DND-41 (cell line): ENCODE measurements around the gene ADAM17.

ENCODE experiments used
- ATAC-seq: fragments of 200-7000 bp; cut with Tn5 transposase; 3 replicates; pipeline ENCODE4 v1.9.1; 2021; ENCODE audit warnings: low read depth; ENCODE audit not compliant: insufficient read depth
- DNase-seq: peaks from one replicate; pipeline ENCODE4 v3.0.0-alpha.2; 2020
- H2AFZ ChIP-seq: 2 replicates; pipeline ENCODE4 v1.6.0; 2012; ENCODE audit warnings: low read depth, low read length
- H3K27ac ChIP-seq: 2 replicates; pipeline ENCODE4 v1.5.1; 2012; ENCODE audit warnings: low read length, inconsistent platforms
- H3K27me3 ChIP-seq: fragments of 200-600 bp; sonication (generic); 2 replicates; pipeline ENCODE4 v1.6.0; 2012; ENCODE audit warnings: low read length, mild to moderate bottlenecking, inconsistent platforms; ENCODE audit not compliant: insufficient read depth, poor library complexity
- H3K36me3 ChIP-seq: 2 replicates; pipeline ENCODE4 v1.5.1; 2012; ENCODE audit warnings: low read length, inconsistent platforms; ENCODE audit not compliant: insufficient read depth
- H3K4me1 ChIP-seq: 2 replicates; pipeline ENCODE4 v1.5.1; 2012; ENCODE audit warnings: mild to moderate bottlenecking, low read length; ENCODE audit not compliant: insufficient read depth
- H3K4me2 ChIP-seq: 2 replicates; pipeline ENCODE4 v1.6.0; 2012; ENCODE audit warnings: mild to moderate bottlenecking, moderate library complexity, low read length, inconsistent platforms; ENCODE audit not compliant: insufficient read depth
- H3K4me3 ChIP-seq, 2 experiments: fragments of 200-600 bp in 1 of 2; shearing (Covaris generic) in 1 of 2; 2 replicates each; pipeline ENCODE4 v1.5.1; 2012 to 2016; ENCODE audit warnings: inconsistent platforms in 2 of 2, low read length in 2 of 2, mild to moderate bottlenecking in 2 of 2, low read depth in 1 of 2, moderate library complexity in 1 of 2
- H3K79me2 ChIP-seq: 2 replicates; pipeline ENCODE4 v1.6.0; 2012; ENCODE audit warnings: low read length, inconsistent platforms; ENCODE audit not compliant: insufficient read depth
- H3K9ac ChIP-seq: 2 replicates; pipeline ENCODE4 v1.6.0; 2012; ENCODE audit warnings: low read depth, mild to moderate bottlenecking, inconsistent platforms, low read length, moderate library complexity
- H3K9me3 ChIP-seq: 2 replicates; pipeline ENCODE4 v1.5.1; 2012; ENCODE audit warnings: low read length, moderate library complexity, mild to moderate bottlenecking, inconsistent platforms; ENCODE audit not compliant: insufficient read depth, severe bottlenecking
- H4K20me1 ChIP-seq: 2 replicates; pipeline ENCODE4 v1.6.0; 2012; ENCODE audit warnings: low read length; ENCODE audit not compliant: insufficient read depth
- EZH2 ChIP-seq: IDR thresholded peaks from 3 replicates; pipeline ENCODE4 v1.6.1; 2012; ENCODE audit warnings: borderline replicate concordance, low read depth, mild to moderate bottlenecking, moderate library complexity, low read length, inconsistent platforms; ENCODE audit not compliant: severe bottlenecking
- TF ChIP-seq, protein P1 (sequence below): IDR thresholded peaks from 2 replicates; pipeline ENCODE4 v1.5.1; 2012; ENCODE audit warnings: borderline replicate concordance, low read length, moderate library complexity, mild to moderate bottlenecking; ENCODE audit not compliant: poor library complexity, severe bottlenecking; ENCODE audit errors: extremely low read depth

The ADAM17 gene

DNA sequence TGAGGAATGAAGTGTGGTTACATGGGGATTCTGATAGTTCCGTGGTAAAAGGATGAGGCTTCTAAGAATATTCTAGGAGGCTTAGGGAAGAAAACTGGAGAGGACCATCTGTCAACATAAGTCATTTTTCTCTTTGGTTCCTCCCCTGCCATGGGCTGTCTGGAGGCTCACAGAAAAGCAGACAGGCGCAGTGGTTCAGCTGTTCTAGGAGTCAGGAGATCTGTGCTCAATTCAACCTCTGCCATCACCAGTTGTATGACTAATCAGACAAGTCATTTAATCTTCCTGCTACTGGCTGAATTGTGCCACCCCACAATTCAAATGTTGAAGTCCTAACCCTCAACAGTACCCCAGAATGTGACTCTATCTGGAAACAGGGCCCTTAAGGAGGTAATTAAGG lies 36.4 kb downstream of the ADAM17 start:
- no peak overlapping the region for H3K27ac ChIP-seq
- DNase-seq = no peak

DNA sequence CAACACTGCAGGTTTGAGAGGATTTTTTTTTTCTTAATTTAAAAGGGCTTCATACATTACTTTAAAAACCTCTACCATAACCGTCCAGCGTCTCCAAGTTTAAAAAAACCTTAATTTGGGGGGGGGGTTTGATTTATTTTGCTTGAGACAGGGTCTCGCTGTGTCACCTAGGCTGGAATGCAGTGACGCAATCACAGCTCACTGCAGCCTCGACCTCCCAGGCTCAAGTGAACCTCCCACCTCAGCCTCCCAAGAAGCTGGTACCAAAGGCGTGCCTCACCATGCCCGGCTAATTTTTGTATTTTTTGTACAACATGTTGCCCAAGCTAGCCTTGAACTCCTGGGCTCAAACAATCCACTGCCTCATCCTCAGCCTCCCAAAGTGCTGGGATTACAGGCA lies 36.9 kb downstream of the ADAM17 start:
- H3K4me3 ChIP-seq = no peak overlapping the region
- H3K9me3 ChIP-seq = no peaks in the 10 kb centered on the region
- no peak for ATAC-seq
- H2AFZ ChIP-seq = no peak overlapping the region
- TF ChIP-seq, protein P1, sequence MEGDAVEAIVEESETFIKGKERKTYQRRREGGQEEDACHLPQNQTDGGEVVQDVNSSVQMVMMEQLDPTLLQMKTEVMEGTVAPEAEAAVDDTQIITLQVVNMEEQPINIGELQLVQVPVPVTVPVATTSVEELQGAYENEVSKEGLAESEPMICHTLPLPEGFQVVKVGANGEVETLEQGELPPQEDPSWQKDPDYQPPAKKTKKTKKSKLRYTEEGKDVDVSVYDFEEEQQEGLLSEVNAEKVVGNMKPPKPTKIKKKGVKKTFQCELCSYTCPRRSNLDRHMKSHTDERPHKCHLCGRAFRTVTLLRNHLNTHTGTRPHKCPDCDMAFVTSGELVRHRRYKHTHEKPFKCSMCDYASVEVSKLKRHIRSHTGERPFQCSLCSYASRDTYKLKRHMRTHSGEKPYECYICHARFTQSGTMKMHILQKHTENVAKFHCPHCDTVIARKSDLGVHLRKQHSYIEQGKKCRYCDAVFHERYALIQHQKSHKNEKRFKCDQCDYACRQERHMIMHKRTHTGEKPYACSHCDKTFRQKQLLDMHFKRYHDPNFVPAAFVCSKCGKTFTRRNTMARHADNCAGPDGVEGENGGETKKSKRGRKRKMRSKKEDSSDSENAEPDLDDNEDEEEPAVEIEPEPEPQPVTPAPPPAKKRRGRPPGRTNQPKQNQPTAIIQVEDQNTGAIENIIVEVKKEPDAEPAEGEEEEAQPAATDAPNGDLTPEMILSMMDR = no peak
- no peak for TF ChIP-seq EZH2
- peaks cover 70% of the 10 kb centered on the region for H3K36me3 ChIP-seq
- no peaks in the 10 kb centered on the region for H3K27me3 ChIP-seq
- no peaks in the 10 kb centered on the region for H3K4me1 ChIP-seq
- H3K4me2 ChIP-seq = no peak overlapping the region
- peaks cover 6% of the 10 kb centered on the region; the same call in 1 of the 2 replicates for H4K20me1 ChIP-seq
- no peak for DNase-seq
- no peaks in the 10 kb centered on the region for H3K79me2 ChIP-seq
- no peak overlapping the region for H3K27ac ChIP-seq
- no peak overlapping the region for H3K9ac ChIP-seq

More for the DNA sequence above, 36.4 kb downstream of the ADAM17 start:
- Histone ChIP-seq H2AFZ (no peak overlapping the region), H3K4me2 (no peak overlapping the region), H4K20me1 (peaks cover 6% of the 10 kb centered on the region; the same call in 1 of the 2 replicates), H3K9me3 (no peaks in the 10 kb centered on the region), H3K4me1 (no peaks in the 10 kb centered on the region), H3K9ac (no peak overlapping the region), H3K27me3 (no peaks in the 10 kb centered on the region), H3K36me3 (peaks cover 70% of the 10 kb centered on the region), H3K79me2 (no peaks in the 10 kb centered on the region), H3K4me3 (no peak overlapping the region)
- TF ChIP-seq EZH2 = no peak
- TF ChIP-seq, protein P1 = no peak
- ATAC-seq = no peak

DNA sequence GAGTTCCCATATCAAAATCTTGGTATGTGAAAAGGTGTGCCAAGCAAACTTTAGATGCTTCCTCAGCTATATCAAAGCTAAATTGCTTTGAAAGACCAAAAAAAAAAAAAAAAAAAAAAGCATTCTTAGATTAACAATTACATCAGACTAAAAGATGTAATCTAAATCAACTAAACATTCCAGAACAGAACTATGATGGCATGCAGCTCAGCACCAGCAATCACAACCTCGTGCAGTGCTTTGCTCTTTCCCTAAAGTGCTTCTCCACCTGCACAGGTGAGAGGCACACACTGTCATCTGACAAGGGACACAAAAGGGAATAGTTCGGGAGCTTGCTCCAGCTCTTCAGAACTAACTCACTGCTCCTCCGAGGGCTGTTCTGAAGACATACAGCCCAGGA lies 37.5 kb downstream of the ADAM17 start:
- H3K4me1 ChIP-seq = no peaks in the 10 kb centered on the region
- ATAC-seq (no peak), DNase-seq (no peak)
- TF ChIP-seq, protein P1 = no peak
- no peak for TF ChIP-seq EZH2
- H3K4me2 ChIP-seq = no peak overlapping the region
- H3K27me3 ChIP-seq = no peaks in the 10 kb centered on the region
- peaks cover 6% of the 10 kb centered on the region; the same call in 1 of the 2 replicates for H4K20me1 ChIP-seq
- H3K36me3 ChIP-seq = peaks cover 70% of the 10 kb centered on the region
- H3K79me2 ChIP-seq = no peaks in the 10 kb centered on the region
- no peak overlapping the region for H3K9ac ChIP-seq
- no peak overlapping the region for H3K4me3 ChIP-seq
- H3K9me3 ChIP-seq = no peaks in the 10 kb centered on the region
- H3K27ac ChIP-seq = no peak overlapping the region
- no peak overlapping the region for H2AFZ ChIP-seq
